Measurements from ENCODE around the gene MAGEF1.
A peak's percentile ranks its signal among the peaks of the same experiment; 100 is the strongest.

MAGEF1 gene
- total RNA-seq: 4.4 to 10.8 (median 7.1) reads per million in 4 donors

GRCh38 chr3:184711493-184712247 is at the start of gene MAGEF1:
Gene MAGEF1, minus strand, starts transcription at chr3:184712064. Its CDS starts 243 bp downstream, at chr3:184711821.
- DNase-seq: peak; percentile 40 to 83 (median 59)

DNA sequence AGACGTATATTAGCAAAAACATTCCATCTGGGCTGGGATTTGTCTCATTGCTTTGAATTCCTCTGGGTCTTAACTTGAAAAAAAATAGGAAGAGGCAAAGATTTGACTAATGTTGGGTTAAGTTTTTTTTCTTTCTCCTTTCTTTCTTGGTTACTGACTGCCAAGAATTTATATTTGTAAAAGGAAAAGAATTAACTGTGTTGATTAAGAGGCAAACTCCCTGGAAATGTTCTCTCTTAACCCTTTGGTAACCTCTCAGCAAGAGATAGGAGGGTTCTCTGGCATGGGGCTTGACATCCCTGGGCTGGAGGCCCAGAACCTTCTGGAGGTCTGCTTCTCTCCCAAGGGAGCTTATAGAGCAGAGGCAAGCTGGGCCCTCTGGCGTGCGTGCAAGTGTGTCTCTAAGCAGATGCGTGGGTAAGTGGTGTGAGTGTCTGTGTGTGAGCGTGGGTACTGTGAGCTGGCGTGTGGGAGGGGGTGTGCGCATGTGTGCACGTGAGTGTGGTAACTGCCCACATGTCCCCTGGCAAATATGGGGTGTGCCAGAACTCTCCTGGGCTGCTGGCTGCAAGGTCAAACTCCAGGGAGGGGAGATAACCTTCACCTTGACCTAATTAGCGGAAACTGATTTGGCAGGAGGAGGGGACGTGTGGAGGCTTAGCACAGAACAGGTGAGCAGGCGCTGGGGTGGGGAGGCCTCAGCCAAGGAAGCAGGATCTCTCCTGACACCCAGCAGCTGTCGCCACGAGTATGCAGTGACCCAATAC is 49.4 kb upstream of the MAGEF1 start:
- DNase-seq: no peak

DNA sequence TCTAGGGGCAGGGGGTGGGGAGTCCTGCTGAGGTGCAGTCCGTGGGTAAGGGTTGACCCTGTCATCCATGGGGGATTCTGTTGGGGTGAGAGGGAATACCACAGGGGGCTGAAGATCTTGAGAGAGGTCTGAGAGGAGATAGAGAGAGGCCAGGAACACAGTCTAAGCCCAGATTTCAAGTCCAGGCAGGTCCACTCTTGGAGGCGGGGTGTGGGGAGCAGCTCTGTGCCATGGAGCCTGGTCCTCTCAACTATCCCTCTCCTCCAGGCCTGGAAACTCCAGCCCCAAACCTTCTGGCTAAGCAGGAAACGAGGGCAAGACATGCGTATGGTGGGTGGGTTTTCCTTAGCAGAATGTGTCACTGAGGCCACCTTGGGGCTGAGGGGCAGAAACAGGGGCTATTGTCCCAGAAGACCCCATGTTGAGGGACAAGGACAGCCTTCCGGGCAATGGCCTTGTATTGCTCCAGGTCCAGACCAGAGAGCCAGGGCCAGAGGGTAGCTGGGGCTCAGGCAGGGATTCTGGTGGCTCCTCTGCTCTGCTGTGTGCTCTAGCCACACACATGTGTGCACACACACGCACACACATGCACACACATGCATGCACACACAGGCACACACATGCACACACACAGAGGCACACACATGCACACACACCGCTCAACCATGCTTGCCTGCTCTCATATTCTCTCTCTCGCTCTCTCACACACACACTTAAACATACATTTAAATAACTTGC is 48.6 kb upstream of the MAGEF1 start:
- DNase-seq: no peak

GRCh38 chr3:184759666-184760200 is 47.9 kb upstream of the MAGEF1 start:
- no peak for DNase-seq

DNA sequence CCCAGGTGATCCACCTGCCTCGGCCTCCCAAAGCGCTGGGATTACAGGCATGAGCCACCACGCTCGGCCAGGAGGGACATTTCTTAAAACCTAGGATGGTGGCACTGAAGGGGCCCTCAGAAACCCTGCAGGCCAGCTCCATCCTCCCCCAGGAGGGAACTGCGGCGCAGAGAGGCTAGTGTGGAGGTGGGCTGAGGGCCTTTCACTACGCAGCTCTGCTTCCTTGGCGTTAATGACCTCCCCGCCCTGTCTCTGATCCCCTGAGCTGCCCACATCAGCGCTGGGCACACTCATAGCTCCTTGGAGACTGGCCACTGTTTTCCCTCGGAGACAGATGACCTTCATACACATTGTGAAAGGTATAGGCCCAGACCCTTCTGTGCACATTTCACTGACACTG is 46.2 kb upstream of the MAGEF1 start:
- no peak for DNase-seq

DNA sequence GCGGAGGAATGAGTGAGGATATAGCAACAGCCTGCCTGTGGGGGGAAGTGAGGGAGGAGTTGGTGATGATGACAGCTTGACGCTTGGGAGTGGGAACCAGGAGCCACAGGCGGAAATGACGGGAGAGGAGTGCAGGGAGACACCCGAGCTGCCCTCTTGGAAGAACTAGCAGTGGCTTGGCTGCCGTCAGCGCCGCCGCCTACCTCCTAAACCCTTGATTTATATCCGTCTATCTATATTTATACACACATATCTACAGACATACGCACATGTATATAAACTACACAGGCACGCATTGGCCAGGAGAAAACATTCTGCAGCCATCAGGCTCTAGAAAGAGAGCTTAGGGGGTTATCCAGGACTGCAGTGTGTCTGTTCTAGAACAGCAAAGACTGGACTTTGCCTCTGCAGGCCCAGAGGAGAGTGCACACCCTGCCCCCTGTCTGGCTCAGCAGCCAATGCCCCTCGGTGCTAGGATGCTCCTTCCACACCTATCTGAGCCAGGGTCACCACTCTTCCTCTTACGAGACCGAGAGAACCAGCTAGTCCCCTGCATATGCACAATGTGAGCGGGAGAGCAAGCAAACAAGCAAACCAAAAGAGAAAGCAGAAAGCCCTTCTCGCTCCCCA is 45.3 kb upstream of the MAGEF1 start:
- DNase-seq: no peak

GRCh38 chr3:184756151-184757021 is 44.5 kb upstream of the MAGEF1 start:
- DNase-seq: no peak

DNA sequence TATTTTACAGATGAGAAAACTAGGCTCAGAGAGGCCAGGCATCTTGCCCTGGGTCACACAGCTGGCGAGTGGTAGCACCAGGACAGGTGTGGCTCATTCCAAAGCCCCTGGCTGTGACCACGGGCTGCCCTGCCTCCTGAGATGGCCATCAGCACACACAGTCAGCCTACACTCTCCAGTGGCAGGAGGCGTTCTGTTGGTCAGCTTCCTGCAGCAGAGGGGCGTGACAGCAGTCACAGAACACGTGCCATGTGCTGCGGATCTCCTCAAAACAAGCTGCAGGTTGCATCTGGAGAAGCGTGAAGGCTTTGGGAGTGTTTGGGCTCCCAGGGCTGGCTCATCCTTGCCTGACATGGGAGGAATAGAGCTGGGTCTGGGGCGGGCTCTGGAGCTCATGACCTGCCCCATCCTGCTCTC is 43.5 kb upstream of the MAGEF1 start:
- no peak for DNase-seq

- no peak for DNase-seq
Observed at GRCh38 chr3:184752361-184752760, 40.5 kb upstream of the MAGEF1 start.

DNA sequence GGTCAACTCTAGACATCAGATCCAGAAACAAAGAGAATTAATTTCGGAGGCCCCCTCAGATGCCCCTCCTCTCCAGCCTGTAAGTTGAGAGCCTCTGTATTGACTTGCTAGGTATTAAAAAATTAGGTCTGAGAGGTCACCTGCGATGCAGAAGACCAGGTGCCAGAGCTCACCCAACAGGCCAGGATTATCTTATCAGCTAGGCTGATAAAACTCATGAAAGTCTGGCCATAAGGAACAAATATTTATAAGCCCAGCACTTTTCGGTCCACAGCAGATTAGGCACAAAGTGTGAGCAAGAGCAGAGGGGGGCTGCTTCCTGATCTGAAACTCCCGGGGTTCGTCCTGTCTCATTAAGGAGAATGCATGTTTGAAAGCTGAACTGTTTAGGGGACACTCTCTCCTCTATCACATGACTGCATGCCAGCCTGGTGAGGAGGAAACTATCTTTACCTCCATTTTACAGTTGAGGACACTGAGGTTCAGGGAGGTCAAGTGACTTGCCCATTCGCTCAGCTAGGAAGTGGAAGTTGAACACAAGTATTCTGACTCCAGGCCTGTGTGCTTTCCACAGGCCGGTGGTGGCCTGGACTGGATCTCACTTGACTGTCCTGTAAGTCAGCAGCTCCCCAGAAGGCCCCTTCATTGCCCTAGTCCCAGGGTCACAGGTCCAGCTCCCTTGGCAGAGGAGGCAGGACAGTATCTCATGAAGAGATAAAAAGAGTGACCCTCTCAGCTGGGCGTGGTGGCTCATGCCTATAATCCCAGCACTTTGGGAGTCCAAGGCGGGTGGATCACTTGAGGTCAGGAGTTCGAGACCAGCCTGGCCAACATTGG is 39.6 kb upstream of the MAGEF1 start:
- DNase-seq: no peak

GRCh38 chr3:184750349-184751083 is 38.7 kb upstream of the MAGEF1 start:
- no peak for DNase-seq

- DNase-seq: no peak
Observed at GRCh38 chr3:184749168-184749744, 37.4 kb upstream of the MAGEF1 start.

- peak in 1 of 5 donors; percentile 25 for DNase-seq
Observed at GRCh38 chr3:184748219-184749135, 36.6 kb upstream of the MAGEF1 start.

GRCh38 chr3:184746131-184747120 is 34.6 kb upstream of the MAGEF1 start:
- no peak for DNase-seq

DNA sequence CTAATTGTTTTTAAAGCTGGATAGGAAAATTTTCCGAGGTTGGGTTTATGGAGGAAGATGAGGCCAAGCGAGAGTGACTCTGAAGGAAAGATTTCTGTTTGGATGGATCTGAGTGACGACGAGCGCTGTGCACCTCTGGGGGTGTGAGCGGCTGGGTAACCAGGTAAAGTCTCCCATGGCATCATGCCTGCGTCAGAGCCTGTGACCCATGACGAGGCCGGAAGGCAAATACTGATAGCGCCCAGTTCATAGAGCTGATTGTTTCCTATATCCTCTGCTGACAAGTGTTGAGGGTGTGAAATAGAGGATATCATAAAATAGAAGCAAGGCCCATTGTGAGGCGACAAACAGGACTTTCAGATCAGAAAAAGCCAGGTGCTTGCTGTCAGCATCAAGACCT is 33.7 kb upstream of the MAGEF1 start:
- DNase-seq: no peak

- no peak for DNase-seq
Observed at GRCh38 chr3:184743248-184743647, 31.4 kb upstream of the MAGEF1 start.

DNA sequence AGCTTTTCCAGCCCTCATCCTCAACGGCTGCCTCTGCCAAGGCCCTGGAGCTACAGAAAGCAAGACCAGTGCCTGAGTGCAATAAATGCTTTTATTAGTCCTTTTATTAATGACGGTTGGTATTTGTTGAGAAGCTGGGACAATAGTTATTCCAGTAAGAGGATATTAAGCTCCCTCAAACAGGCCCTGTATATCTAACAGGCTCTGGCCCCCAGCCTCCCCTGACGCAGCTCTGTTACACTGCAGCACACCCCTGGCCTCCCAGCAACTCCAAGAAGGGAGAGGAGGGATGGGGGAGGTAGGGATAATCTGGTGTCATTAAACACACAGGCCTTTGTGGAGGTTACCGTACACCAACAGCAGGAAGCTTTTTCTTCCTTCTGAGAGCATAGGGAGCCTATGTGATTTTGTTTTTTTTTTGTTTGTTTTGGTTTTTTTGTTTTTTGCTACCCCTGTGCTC is 30.8 kb upstream of the MAGEF1 start:
- no peak for DNase-seq

All from T-helper 1 cell (primary cell).